ENCODE results near the gene ELAC1. TPM values are rescaled to one million over a fixed set of nuclear protein-coding genes. Genes with fewer than 3 reads are reported as not detected.
"Not testable (repeated sequence)": the region's sequence is repeated elsewhere in the genome, so short reads cannot be mapped to it uniquely, and the experiment has no call there.

ELAC1 gene
- total RNA-seq, 4 donors from 2014 or later = 4.4 to 8.0 (median 6.8) TPM

GRCh38 chr18:50955253-50955652 lies 12.6 kb upstream of the ELAC1 start:
- Histone ChIP-seq H3K27me3 (no peaks in the 10 kb centered on the region), H3K4me3 (no peak overlapping the region), H3K4me1 (no peaks in the 10 kb centered on the region), H3K27ac (no peak overlapping the region), H3K9me3 (no peaks in the 10 kb centered on the region), H3K36me3 (no peaks in the 10 kb centered on the region)
- TF ChIP-seq POLR2AphosphoS5 (IDR thresholded peaks at IDR 0.05) (no peak), POLR2A (IDR thresholded peaks at IDR 0.05) (no peak), EP300 (IDR thresholded peaks at IDR 0.05) (no peak), CTCF (IDR thresholded peaks at IDR 0.05) (no peak)
- no peak for DNase-seq (ENCODE audit: low spot score in 2 of 2)
- WGBS = 92% methylated on average over 4 of the region's 4 CpGs

- DNase-seq (ENCODE audit: low spot score in 2 of 2) = no peak
- no peaks in the 10 kb centered on the region for H3K27me3 ChIP-seq
- WGBS = 84% methylated on average over 3 of the region's 3 CpGs
- H3K4me1 ChIP-seq = no peaks in the 10 kb centered on the region
- no peaks in the 10 kb centered on the region for H3K36me3 ChIP-seq
- peaks cover 2% of the 10 kb centered on the region for H3K9me3 ChIP-seq
- H3K27ac ChIP-seq = no peak overlapping the region
- no peak overlapping the region for H3K4me3 ChIP-seq
- TF ChIP-seq CTCF (IDR thresholded peaks at IDR 0.05) (no peak), POLR2A (IDR thresholded peaks at IDR 0.05) (no peak), POLR2AphosphoS5 (IDR thresholded peaks at IDR 0.05) (no peak), EP300 (IDR thresholded peaks at IDR 0.05) (no peak)
These were observed 11.7 kb upstream of the ELAC1 start for GRCh38 chr18:50956116-50956515.

GRCh38 chr18:50961974-50962373 lies 5.9 kb upstream of the ELAC1 start:
- H3K27me3 ChIP-seq = no peaks in the 10 kb centered on the region
- WGBS = 79% methylated on average over 1 of the region's 1 CpG
- H3K27ac ChIP-seq = no peak overlapping the region
- no peak overlapping the region for H3K4me3 ChIP-seq
- H3K9me3 ChIP-seq = peaks cover 23% of the 10 kb centered on the region
- TF ChIP-seq EP300 (IDR thresholded peaks at IDR 0.05) (no peak), CTCF (IDR thresholded peaks at IDR 0.05) (no peak), POLR2A (IDR thresholded peaks at IDR 0.05) (no peak), POLR2AphosphoS5 (IDR thresholded peaks at IDR 0.05) (no peak)
- H3K4me1 ChIP-seq = no peaks in the 10 kb centered on the region
- H3K36me3 ChIP-seq = no peaks in the 10 kb centered on the region
- DNase-seq (ENCODE audit: low spot score in 2 of 2) = no peak

- DNase-seq (ENCODE audit: low spot score in 2 of 2) = no peak
- Histone ChIP-seq H3K9me3 (no peaks in the 10 kb centered on the region), H3K4me3 (no peak overlapping the region), H3K4me1 (peaks cover 25% of the 10 kb centered on the region), H3K36me3 (peaks cover 2% of the 10 kb centered on the region), H3K27ac (no peak overlapping the region), H3K27me3 (no peaks in the 10 kb centered on the region)
- 65% methylated on average over 5 of the region's 5 CpGs for WGBS
- TF ChIP-seq POLR2A (IDR thresholded peaks at IDR 0.05) (no peak), POLR2AphosphoS5 (IDR thresholded peaks at IDR 0.05) (no peak), CTCF (IDR thresholded peaks at IDR 0.05) (no peak), EP300 (IDR thresholded peaks at IDR 0.05) (no peak)
These were observed 1.6 kb downstream of the ELAC1 start for GRCh38 chr18:50969448-50969847.

GRCh38 chr18:50970006-50970405 lies 2.2 kb downstream of the ELAC1 start:
- Histone ChIP-seq H3K27me3 (no peaks in the 10 kb centered on the region), H3K27ac (no peak overlapping the region)

GRCh38 chr18:50972404-50972803 lies 4.6 kb downstream of the ELAC1 start:
- H3K27me3 ChIP-seq; H3K9me3 ChIP-seq; H3K27ac ChIP-seq; H3K4me3 ChIP-seq; DNase-seq (ENCODE audit: low spot score in 2 of 2): not testable (repeated sequence)
- peaks cover 23% of the 10 kb centered on the region for H3K4me1 ChIP-seq
- 77% methylated on average over 5 of the region's 5 CpGs for WGBS
- peaks cover 32% of the 10 kb centered on the region for H3K36me3 ChIP-seq

More at GRCh38 chr18:50970006-50970405, 2.2 kb downstream of the ELAC1 start:
- Histone ChIP-seq H3K4me3 (no peak overlapping the region), H3K9me3 (no peaks in the 10 kb centered on the region), H3K4me1 (peaks cover 25% of the 10 kb centered on the region), H3K36me3 (peaks cover 8% of the 10 kb centered on the region)
- TF ChIP-seq POLR2AphosphoS5 (IDR thresholded peaks at IDR 0.05) (no peak), POLR2A (IDR thresholded peaks at IDR 0.05) (no peak), EP300 (IDR thresholded peaks at IDR 0.05) (no peak), CTCF (IDR thresholded peaks at IDR 0.05) (no peak)
- DNase-seq (ENCODE audit: low spot score in 2 of 2) = no peak
- 39% methylated on average over 2 of the region's 2 CpGs for WGBS

Data from suprapubic skin (tissue), 4 donors.